WTC11 (cell line): Measurements from ENCODE around the gene TNRC6C.

Experiments used
- FOXJ3 ChIP-seq: sonication (generic); formaldehyde crosslinking; IDR thresholded peaks from 2 replicates; pipeline ENCODE4 v1.9.0; 2021; ENCODE audit warnings: missing genetic modification reagents, mild to moderate bottlenecking, borderline replicate concordance
- TEAD4 ChIP-seq: sonication (generic); formaldehyde crosslinking; IDR thresholded peaks from 2 replicates; pipeline ENCODE4 v1.8.0; 2022; ENCODE audit warnings: mild to moderate bottlenecking, missing genetic modification reagents
- TP53 ChIP-seq: sonication (generic); formaldehyde crosslinking; IDR thresholded peaks from 2 replicates; pipeline ENCODE4 v1.8.1; 2023; ENCODE audit warnings: mild to moderate bottlenecking, missing genetic modification reagents
- TF ChIP-seq, protein P1 (sequence below): fragments of 200-600 bp; IDR thresholded peaks from 2 replicates; pipeline ENCODE4 v1.8.0; 2022; ENCODE audit warnings: antibody characterized with exemption
- TF ChIP-seq, protein P2 (sequence below): sonication (generic); formaldehyde crosslinking; IDR thresholded peaks from 2 replicates; pipeline ENCODE4 v1.8.1; 2022; ENCODE audit warnings: mild to moderate bottlenecking, missing genetic modification reagents, moderate library complexity, borderline replicate concordance
- TF ChIP-seq, protein P3 (sequence below): fragments of 250-450 bp; sonication (Bioruptor Pico); conservative IDR thresholded peaks from 2 replicates; pipeline ENCODE4 v1.9.0; 2021; ENCODE audit warnings: mild to moderate bottlenecking
- TF ChIP-seq, protein P4 (sequence below): sonication (generic); formaldehyde crosslinking; conservative IDR thresholded peaks from 2 replicates; pipeline ENCODE4 v1.8.1; 2022; ENCODE audit warnings: mild to moderate bottlenecking, missing genetic modification reagents

DNA sequence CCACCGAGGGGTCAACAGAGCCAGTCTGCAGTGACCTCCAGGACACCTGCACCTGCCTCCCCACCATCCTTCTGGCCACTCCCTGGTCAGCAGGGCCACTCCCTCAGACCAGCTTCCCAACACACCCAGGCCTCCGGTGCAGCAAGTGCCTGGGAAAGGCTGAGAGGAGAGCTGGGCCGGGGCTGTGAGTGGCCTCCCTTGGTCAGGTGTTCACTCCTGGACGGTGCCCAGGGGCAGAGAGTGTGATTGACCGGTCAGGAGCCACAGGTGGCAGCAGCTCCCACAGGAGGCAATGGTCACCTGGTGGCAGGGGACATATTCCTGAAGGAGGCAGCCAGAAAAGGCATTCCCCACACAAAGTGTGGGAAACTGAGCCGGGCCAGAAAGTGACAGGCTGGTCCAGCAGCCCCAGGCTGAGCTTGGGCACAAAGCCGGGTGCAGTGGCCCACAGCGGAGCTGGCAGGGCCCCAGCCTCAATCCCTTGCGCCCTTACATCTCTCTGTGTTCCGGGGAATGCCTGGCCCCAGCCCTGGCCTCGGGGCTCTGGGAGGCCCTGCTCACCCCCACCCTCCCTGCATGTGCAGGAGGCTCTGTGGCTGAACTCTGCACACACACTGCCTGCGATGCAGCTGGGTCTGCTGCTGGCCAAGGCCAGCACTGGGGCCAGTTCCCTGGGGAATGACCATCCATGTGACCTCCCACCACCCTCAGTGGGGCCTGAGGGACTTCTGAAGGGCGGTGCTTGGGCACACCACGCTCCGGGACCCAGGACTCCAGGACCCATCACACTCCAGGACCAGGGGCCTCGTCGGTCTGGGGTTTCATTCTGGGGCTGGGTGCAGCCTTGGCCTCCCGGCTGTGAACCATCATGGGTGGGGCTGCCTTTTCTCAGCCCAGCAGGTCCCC lies 186.5 kb downstream of the TNRC6C start:
- TF ChIP-seq, protein P1, sequence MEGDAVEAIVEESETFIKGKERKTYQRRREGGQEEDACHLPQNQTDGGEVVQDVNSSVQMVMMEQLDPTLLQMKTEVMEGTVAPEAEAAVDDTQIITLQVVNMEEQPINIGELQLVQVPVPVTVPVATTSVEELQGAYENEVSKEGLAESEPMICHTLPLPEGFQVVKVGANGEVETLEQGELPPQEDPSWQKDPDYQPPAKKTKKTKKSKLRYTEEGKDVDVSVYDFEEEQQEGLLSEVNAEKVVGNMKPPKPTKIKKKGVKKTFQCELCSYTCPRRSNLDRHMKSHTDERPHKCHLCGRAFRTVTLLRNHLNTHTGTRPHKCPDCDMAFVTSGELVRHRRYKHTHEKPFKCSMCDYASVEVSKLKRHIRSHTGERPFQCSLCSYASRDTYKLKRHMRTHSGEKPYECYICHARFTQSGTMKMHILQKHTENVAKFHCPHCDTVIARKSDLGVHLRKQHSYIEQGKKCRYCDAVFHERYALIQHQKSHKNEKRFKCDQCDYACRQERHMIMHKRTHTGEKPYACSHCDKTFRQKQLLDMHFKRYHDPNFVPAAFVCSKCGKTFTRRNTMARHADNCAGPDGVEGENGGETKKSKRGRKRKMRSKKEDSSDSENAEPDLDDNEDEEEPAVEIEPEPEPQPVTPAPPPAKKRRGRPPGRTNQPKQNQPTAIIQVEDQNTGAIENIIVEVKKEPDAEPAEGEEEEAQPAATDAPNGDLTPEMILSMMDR: no peak
- TF ChIP-seq, protein P2, sequence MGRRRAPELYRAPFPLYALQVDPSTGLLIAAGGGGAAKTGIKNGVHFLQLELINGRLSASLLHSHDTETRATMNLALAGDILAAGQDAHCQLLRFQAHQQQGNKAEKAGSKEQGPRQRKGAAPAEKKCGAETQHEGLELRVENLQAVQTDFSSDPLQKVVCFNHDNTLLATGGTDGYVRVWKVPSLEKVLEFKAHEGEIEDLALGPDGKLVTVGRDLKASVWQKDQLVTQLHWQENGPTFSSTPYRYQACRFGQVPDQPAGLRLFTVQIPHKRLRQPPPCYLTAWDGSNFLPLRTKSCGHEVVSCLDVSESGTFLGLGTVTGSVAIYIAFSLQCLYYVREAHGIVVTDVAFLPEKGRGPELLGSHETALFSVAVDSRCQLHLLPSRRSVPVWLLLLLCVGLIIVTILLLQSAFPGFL: no peak
- TF ChIP-seq, protein P3, sequence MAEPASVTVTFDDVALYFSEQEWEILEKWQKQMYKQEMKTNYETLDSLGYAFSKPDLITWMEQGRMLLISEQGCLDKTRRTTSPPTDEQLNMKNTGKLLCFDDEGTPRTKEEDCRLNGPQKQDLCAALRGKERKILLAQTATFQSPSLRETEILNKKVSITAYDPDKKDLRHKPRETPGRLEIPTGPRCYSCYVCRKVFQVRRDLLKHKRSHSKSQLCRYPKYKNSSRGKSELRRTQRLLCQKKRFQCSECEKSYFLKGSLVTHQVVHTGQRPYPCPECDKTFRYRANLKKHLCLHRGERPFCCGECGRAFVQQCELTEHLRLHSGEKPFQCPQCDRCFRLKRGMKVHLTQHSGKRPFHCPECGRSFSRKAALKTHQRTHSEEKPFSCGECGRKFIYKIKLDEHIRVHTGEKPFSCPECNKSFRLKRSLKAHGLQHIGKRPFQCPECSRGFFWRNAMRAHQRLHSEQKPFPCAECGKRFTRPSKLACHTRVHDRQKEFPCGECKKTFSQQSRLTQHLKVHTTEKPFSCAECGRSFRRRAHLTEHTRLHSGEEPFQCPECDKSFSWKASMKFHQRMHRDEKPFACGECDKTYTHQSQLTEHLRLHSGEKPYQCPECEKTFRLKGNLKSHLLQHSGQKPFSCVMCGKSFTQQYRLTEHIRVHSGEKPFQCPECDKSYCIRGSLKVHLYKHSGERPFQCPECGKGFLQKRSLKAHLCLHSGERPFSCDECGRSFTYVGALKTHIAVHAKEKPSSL (CRISPR knock-in tag): no peak
- TF ChIP-seq TEAD4 (CRISPR knock-in tag): no peak
- TF ChIP-seq FOXJ3: no peak
- no peak for TF ChIP-seq TP53 (CRISPR knock-in tag)
- TF ChIP-seq, protein P4, sequence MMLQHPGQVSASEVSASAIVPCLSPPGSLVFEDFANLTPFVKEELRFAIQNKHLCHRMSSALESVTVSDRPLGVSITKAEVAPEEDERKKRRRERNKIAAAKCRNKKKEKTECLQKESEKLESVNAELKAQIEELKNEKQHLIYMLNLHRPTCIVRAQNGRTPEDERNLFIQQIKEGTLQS (CRISPR knock-in tag): no peak
